GM19372 (cell line): ENCODE results near the gene HYCC2.
"Not testable (repeated sequence)": the region's sequence is repeated elsewhere in the genome, so short reads cannot be mapped to it uniquely, and the experiment has no call there.

Experiments
- ATAC-seq: cut with Tn5 transposase; IDR thresholded peaks from one replicate; pipeline ENCODE4 v1.9.1; 2021; ENCODE audit warnings: mild to moderate bottlenecking, low read depth, moderate library complexity; ENCODE audit not compliant: unreplicated experiment

The HYCC2 gene

GRCh38 chr2:201073071-201073470, 1.6 kb upstream of the HYCC2 start:
- ATAC-seq, result no peak

GRCh38 chr2:201072201-201072530, 695 bp upstream of the HYCC2 start:
- ATAC-seq, result no peak

- peak; percentile 15 for ATAC-seq
Observed at GRCh38 chr2:201070948-201071478, 458 bp downstream of the HYCC2 start.

- ATAC-seq, result no peak
Observed at GRCh38 chr2:201064797-201065329, 6.6 kb downstream of the HYCC2 start.

- not testable (repeated sequence) for ATAC-seq
Observed at GRCh38 chr2:201063516-201063915, 8.0 kb downstream of the HYCC2 start.

GRCh38 chr2:201059961-201060755, 11.3 kb downstream of the HYCC2 start:
- no peak for ATAC-seq

GRCh38 chr2:201058914-201059313, 12.6 kb downstream of the HYCC2 start:
- no peak for ATAC-seq

- no peak for ATAC-seq
Observed at GRCh38 chr2:201057715-201058248, 13.7 kb downstream of the HYCC2 start.

- no peak for ATAC-seq
Observed at GRCh38 chr2:201057087-201057521, 14.4 kb downstream of the HYCC2 start.

GRCh38 chr2:201049455-201049854, 22.0 kb downstream of the HYCC2 start:
- ATAC-seq, result no peak

GRCh38 chr2:201046881-201047280, 24.6 kb downstream of the HYCC2 start:
- no peak for ATAC-seq

GRCh38 chr2:201043050-201043449, 28.4 kb downstream of the HYCC2 start:
- not testable (repeated sequence) for ATAC-seq

GRCh38 chr2:201042451-201042850, 29.0 kb downstream of the HYCC2 start:
- ATAC-seq, result not testable (repeated sequence)

GRCh38 chr2:201040867-201041628, 30.4 kb downstream of the HYCC2 start:
- no peak for ATAC-seq

- ATAC-seq, result no peak
Observed at GRCh38 chr2:201038855-201039254, 32.6 kb downstream of the HYCC2 start.

GRCh38 chr2:201038361-201038760, 33.1 kb downstream of the HYCC2 start:
- not testable (repeated sequence) for ATAC-seq

- not testable (repeated sequence) for ATAC-seq
Observed at GRCh38 chr2:201034355-201034754, 37.1 kb downstream of the HYCC2 start.

GRCh38 chr2:201024518-201024917, 47.0 kb downstream of the HYCC2 start:
- no peak for ATAC-seq

- ATAC-seq, result no peak
Observed at GRCh38 chr2:201021914-201022313, 49.6 kb downstream of the HYCC2 start.
